ENCODE measurements around the gene HEATR5A.
"Not testable (repeated sequence)": the region's sequence is repeated elsewhere in the genome, so short reads cannot be mapped to it uniquely, and the experiment has no call there.

Gene HEATR5A

DNA sequence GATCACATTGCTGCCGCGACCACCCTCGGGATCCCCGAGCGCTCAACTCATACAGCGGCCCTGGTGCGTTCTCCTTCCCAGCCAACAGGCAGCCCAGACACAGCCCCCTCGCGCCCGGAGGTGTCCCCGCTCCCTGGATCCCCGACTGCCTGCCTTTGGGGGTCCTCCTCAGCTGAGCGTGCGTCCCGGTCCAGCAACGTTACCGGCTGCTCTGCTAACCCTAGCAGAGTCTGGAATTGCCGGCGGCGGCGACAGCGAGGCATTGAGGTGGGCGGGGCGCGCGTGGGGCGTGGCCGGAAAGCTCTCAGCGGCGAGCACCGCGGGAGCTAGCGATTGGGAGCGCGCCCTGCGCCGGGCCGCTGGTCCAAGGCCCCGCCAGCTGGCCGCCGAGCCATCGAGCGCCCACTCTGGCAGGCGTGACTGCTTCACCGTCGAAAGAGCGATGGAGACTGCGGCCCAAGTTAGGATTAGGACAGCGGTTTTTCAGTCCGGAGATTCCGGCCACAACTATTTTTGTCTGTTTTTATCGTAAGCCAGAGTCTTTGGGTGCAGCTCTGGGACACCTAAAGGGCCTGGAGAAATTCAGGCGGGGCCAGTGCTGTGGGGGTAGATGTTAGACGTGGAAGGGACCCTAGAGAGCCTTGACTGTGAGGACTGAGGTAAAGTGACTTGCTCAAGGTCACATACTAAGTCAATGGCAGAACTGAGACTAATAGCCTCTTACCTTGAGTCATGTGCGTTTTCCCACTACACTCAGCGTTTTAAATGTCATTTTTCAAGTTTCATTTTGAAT, at the start of gene HEATR5A:
Gene HEATR5A, minus strand, starts transcription at position 232 of the 793 bp plus-strand sequence. CDS start 17,575 bp downstream, outside the sequence.
- peak within 1 kb of the TSS; percentile 80 for H3K4me3 ChIP-seq (ENCODE audit: low read depth, low read length)
- DNase-seq (ENCODE audit: low read depth): peak; percentile 80
- TF ChIP-seq, protein P1, sequence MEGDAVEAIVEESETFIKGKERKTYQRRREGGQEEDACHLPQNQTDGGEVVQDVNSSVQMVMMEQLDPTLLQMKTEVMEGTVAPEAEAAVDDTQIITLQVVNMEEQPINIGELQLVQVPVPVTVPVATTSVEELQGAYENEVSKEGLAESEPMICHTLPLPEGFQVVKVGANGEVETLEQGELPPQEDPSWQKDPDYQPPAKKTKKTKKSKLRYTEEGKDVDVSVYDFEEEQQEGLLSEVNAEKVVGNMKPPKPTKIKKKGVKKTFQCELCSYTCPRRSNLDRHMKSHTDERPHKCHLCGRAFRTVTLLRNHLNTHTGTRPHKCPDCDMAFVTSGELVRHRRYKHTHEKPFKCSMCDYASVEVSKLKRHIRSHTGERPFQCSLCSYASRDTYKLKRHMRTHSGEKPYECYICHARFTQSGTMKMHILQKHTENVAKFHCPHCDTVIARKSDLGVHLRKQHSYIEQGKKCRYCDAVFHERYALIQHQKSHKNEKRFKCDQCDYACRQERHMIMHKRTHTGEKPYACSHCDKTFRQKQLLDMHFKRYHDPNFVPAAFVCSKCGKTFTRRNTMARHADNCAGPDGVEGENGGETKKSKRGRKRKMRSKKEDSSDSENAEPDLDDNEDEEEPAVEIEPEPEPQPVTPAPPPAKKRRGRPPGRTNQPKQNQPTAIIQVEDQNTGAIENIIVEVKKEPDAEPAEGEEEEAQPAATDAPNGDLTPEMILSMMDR (IDR thresholded peaks at IDR 0.05; ENCODE audit: low read depth, low read length, missing control alignments): peak; percentile 6

DNA sequence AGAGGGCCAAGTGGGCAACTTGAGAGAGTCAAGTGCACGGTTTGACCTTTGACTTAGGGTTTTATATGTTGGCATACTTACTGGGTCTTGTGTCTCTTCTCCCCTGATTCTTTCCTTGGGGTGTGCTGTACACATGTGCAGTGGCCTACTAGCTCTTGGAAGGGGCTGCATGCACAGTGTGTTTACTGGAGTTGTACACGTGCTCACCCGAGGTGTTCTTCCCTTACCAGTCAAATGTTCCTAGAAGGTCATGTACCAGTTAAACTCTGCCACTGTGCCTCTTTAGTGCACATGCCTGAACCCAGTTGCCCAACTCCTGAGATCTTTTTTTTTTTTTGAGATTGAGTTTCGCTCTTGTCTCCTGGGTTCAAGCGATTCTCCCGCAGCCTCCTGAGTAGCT, 46.2 kb upstream of the HEATR5A start:
- no peak overlapping the region for H3K4me3 ChIP-seq (ENCODE audit: low read depth, low read length)
- no peak for DNase-seq (ENCODE audit: low read depth)
- TF ChIP-seq, protein P1 (IDR thresholded peaks at IDR 0.05; ENCODE audit: low read depth, low read length, missing control alignments): no peak

DNA sequence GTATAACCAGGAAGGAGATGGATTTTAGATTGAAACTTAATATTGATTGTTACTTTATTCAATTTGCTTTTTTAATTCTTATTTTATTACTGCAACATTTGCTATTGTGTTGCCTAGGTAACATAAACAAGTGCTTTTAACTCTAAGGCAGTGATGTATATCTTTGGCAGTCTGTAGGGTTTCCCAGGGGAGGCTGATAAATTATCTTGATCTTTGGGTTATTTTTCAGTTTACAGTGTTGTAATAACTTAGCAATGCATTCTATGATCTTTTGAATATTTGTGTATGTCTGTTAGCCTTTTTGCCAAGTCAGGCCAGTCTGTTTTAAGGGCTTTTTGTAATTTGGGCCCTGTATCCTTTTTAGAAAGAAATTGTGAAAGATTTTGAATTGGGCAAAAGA, 44.8 kb upstream of the HEATR5A start:
- no peak for DNase-seq (ENCODE audit: low read depth)
- TF ChIP-seq, protein P1 (IDR thresholded peaks at IDR 0.05; ENCODE audit: low read depth, low read length, missing control alignments): no peak
- no peak overlapping the region for H3K4me3 ChIP-seq (ENCODE audit: low read depth, low read length)

DNA sequence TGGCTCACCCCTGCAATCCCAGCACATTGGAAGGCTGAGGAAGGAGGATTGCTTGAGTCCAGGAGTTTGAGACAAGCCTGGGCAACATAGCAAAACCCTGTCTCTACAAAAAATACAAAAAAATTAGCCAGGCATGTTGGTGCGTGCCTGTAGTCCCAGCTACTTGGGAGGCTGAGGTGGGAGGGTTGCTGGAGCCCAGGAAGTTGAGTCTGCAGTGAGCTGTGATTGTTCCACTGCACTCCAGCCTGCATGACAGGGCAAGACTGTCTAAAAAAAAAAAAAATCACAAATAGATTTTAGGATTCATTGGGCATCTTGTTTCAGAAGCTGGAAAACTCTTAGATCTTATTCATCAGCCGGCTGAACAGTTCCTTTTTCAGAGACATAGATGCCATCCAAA, 42.1 kb upstream of the HEATR5A start:
- not testable (repeated sequence) for DNase-seq (ENCODE audit: low read depth); H3K4me3 ChIP-seq (ENCODE audit: low read depth, low read length)

DNA sequence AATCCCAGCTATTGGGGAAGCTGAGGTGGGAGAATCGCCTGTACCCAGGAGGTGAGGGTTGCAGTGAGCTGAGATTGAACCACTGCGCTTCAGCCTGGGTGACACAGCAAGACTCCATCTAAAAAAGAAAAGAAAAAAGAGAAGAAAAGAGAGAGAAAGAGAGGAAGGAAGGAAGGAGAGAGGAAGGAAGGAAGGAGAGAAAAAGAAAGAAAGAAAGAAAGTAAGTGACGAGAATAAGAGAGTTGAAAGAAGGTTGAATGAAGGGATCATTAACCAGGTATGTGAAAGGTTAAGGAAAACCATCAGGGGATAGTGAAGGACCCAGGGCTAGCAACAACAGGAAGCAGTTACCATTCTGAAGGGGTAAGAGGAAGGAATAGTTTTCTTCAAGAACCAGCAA, 41.2 kb upstream of the HEATR5A start:
- TF ChIP-seq, protein P1 (IDR thresholded peaks at IDR 0.05; ENCODE audit: low read depth, low read length, missing control alignments): no peak
- no peak overlapping the region for H3K4me3 ChIP-seq (ENCODE audit: low read depth, low read length)

DNA sequence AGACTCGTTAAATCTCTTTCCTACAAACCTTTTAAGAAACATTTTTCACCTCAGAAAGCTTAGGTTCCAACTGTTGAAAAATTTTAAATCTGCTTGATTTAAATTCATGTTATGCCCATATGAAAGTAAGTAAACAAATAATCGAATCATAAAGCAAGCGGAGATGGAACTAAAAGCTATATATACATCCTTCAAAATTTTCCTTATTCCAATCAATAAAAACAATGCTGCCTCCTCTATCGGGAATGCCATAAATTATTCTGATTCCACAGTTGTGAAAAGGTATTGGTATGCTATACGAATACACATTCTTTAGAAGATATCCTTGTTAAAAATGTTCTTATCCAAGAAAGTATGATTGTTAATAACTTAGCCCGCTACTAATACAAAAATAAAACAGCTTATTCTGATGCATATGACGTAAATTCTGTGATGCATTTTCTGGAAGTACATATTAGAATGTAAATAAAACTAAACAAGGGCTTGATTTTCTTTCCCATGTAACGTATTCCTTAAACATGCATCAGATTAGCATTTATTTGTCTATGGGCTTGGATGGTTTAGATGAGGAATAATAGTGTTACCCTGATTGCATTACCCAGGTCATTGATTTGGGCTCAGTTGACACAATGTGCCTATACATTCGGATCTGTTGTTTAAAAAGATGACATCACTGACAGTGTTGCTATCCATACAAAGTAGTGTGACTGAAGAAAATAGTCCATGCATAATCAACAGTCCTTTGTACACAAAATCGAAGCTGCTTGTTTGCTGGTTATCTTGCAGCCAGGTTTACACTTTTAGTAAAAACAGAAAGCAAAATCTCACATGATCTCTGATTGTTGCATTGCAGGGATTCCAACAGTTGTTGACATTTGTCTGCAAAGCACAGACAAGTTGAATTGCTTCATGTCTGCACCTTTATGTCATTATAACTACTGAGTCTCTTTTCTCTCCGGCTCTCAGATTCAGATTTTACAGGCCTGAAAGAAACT, 37.6 kb upstream of the HEATR5A start:
- DNase-seq (ENCODE audit: low read depth): no peak
- H3K4me3 ChIP-seq (ENCODE audit: low read depth, low read length): peak overlapping the region; percentile 1; the same call in 1 of the 2 replicates
- TF ChIP-seq, protein P1 (IDR thresholded peaks at IDR 0.05; ENCODE audit: low read depth, low read length, missing control alignments): no peak

More for the DNA sequence above, 41.2 kb upstream of the HEATR5A start:
- DNase-seq (ENCODE audit: low read depth): no peak
